HG02840 (cell line): ENCODE measurements around the gene BIN2.
"Not testable (repeated sequence)": the region's sequence is repeated elsewhere in the genome, so short reads cannot be mapped to it uniquely, and the experiment has no call there.

Experiments
- ATAC-seq: cut with Tn5 transposase; IDR thresholded peaks from one replicate; pipeline ENCODE4 v1.9.1; 2021; ENCODE audit warnings: mild to moderate bottlenecking, moderate library complexity, moderate number of reproducible peaks; ENCODE audit not compliant: unreplicated experiment, low FRiP score

The BIN2 gene

GRCh38 chr12:51265024-51265423 lies 59.0 kb downstream of the BIN2 start:
- ATAC-seq, result no peak

GRCh38 chr12:51264297-51264696 lies 59.7 kb downstream of the BIN2 start:
- ATAC-seq, result no peak

- no peak for ATAC-seq
Measured at GRCh38 chr12:51263341-51263740, 60.6 kb downstream of the BIN2 start.

DNA sequence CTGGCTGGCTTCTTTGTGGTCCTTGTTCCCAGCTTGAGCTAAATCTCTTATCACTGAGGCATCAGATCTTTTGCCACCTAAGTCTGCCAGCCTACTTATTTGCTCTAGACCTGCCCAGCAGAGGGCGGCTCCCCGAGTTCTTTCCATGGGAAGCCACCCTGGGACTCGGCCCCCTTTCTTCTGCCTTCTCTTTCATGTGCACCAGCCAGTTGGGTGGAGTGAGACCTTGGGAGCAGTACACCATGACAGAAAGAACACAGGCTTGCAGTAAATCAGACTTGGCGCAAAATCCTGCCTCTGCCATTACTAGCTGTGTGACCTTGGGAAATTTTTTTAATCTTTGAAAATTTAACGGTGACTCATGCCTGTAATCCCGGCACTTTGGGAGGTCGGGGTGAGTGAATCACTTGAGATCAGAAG lies 61.2 kb downstream of the BIN2 start:
- ATAC-seq, result no peak

DNA sequence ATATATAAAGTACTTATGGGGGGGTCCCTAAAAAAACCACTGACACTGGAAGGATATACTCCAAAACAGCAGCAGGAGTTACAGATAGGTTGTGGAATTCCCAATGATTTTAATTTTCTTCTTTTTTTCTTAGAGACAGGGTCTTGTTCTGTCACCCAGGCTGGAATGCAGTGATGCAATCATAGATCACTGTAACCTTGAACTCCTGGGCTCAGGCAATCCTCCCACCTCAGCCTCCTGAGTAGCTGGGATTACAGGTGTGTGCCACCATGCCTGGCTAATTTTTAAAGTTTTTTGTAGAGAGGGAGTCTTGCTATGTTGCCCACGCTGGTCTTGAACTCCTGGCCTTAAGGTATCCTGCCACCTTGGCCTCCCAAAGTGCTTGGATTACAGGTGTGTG lies 64.4 kb downstream of the BIN2 start:
- ATAC-seq, result not testable (repeated sequence)

DNA sequence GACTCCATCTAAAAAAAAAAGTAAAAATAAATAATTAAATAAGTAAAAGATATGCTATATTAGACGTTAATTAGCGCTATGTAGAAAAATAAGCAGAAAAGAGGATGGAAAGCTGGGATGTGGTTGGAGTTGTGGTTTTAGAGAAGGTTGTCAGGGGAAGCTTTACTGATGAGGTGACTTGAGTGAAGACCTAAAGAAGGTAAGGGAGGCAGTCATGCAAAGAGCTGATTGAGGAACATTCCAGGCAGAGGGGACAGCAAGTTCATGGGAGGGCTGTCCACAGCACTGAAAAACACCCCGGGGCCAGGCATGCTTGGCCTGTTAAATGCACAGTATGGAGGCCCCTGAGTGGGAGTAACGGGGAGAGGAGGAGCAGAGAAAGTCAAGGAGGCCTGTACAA lies 69.4 kb downstream of the BIN2 start:
- no peak for ATAC-seq

- no peak for ATAC-seq
Measured at GRCh38 chr12:51253276-51253675, 70.7 kb downstream of the BIN2 start.

- no peak for ATAC-seq
Measured at GRCh38 chr12:51247523-51248206, 76.3 kb downstream of the BIN2 start.

GRCh38 chr12:51246254-51246853 lies 77.6 kb downstream of the BIN2 start:
- ATAC-seq, result no peak

GRCh38 chr12:51245476-51246253 lies 78.3 kb downstream of the BIN2 start:
- ATAC-seq, result no peak

DNA sequence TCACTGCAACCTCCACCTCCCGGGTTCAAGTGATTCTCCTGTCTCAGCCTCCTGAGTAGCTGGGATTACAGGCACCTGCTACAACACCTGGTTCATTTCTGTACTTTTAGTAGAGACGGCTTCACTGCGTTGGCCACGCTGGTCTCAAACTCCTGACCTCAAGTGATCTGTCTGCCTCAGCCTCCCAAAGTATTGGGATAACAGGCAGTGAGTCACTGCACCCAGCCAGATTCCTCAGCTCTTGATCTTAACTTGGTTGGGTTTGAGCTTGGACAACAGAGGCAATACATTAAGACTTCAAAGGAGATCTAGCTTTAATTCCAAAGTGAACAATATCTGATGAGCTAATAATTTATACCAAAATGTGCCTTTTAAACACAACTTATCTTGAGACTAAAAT lies 79.7 kb downstream of the BIN2 start:
- no peak for ATAC-seq

DNA sequence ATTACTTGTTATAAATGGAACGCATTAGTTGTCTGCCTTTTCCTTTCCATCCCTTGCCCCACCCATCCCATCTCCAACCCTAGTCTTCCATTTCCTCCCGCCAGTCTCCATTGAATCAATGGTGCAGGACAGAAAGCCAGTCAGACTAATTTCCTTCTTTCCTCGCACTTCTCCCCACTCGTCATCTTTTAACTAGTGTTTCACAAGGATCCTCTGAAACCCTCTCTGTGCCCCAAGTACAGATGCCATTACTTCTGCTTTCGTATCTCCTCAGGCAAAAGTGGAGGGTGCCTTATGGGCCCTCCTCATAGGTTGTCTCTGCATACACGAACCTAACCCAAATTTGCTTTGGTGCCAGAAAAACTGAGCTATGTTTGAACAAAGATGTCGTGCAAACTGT lies 81.1 kb downstream of the BIN2 start:
- ATAC-seq, result no peak

- ATAC-seq, result no peak
Measured at GRCh38 chr12:51242120-51242519, 81.9 kb downstream of the BIN2 start.

DNA sequence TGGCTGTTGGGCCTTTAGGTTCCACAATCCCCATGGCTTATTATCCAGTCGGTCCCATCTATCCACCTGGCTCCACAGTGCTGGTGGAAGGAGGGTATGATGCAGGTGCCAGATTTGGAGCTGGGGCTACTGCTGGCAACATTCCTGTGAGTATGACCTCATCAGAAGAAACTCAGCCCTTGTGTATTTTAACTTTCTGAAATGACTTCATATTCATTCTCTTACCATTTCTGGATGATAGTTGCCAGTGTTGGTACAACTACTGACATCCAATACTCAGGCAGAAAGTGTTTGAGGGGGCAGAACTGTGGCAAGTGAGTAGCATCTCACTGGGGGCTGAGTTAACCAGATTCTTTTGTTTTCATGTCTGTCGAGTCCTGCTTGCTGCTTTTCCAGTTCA lies 83.0 kb downstream of the BIN2 start:
- no peak for ATAC-seq

GRCh38 chr12:51238510-51239334 lies 85.3 kb downstream of the BIN2 start, which contains the start of gene DAZAP2:
Gene DAZAP2 (plus strand): TSS chr12:51238826. CDS start chr12:51238908, 82 bp downstream.
- peak; percentile 93 for ATAC-seq

- peak; percentile 2 for ATAC-seq
Measured at GRCh38 chr12:51238037-51238509, 85.9 kb downstream of the BIN2 start.

DNA sequence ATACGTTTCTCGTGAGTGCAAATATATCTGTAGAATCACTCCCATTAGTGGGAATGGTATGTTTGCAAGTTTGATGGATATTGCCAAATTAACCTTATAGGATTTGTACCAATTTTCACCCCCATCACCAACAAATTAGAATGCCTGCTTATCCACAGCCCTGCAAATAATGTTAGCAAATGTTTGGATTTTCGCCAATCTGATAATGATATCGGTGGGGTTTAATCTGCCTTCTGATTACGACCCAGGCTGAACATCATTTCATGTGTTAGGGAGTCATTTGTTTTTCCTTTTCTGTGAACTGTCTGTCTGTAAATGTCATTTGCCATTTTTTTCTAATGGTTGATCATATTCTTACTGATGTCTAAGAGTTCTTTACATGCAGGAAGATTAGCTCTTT lies 89.4 kb downstream of the BIN2 start:
- no peak for ATAC-seq

- ATAC-seq, result no peak
Measured at GRCh38 chr12:51232642-51233041, 91.3 kb downstream of the BIN2 start.
